Astrocyte (in vitro differentiated cells and primary cell): ENCODE measurements around the gene ACD. TPM values are rescaled to one million over a fixed set of nuclear protein-coding genes. Genes with fewer than 3 reads are reported as not detected.

Source experiments
- DNase-seq: peaks from one replicate; pipeline ENCODE4 v3.0.0-alpha.2; 2010; ENCODE audit warnings: low read depth
- FAIRE-seq: peaks from 2 replicates; lab custom pipeline; 2011; peaks lifted over from hg19 to GRCh38; lab: Jason Lieb, UNC
- H2AFZ ChIP-seq: 2 replicates; pipeline ENCODE4 v1.6.0; 2012; ENCODE audit warnings: low read depth, low read length, inconsistent platforms
- H3K27ac ChIP-seq: 2 replicates; pipeline ENCODE4 v1.5.1; 2011; ENCODE audit warnings: low read depth, low read length, inconsistent platforms
- H3K27me3 ChIP-seq: 2 replicates; pipeline ENCODE4 v1.6.0; 2011; ENCODE audit warnings: low read length, inconsistent platforms; ENCODE audit not compliant: insufficient read depth
- H3K36me3 ChIP-seq: 2 replicates; pipeline ENCODE4 v1.5.1; 2011; ENCODE audit warnings: low read length, inconsistent platforms; ENCODE audit not compliant: insufficient read depth
- H3K4me1 ChIP-seq: 2 replicates; pipeline ENCODE4 v1.5.1; 2011; ENCODE audit warnings: low read length, inconsistent platforms; ENCODE audit not compliant: insufficient read depth
- H3K4me2 ChIP-seq: 2 replicates; pipeline ENCODE4 v1.6.0; 2012; ENCODE audit warnings: low read length, inconsistent platforms
- H3K4me3 ChIP-seq: 2 replicates; pipeline ENCODE4 v1.5.1; 2011; ENCODE audit warnings: low read depth, mild to moderate bottlenecking, low read length, inconsistent platforms; ENCODE audit not compliant: insufficient read depth
- H3K79me2 ChIP-seq: 2 replicates; pipeline ENCODE4 v1.6.0; 2012; ENCODE audit warnings: mild to moderate bottlenecking, low read length, inconsistent platforms; ENCODE audit not compliant: insufficient read depth
- H3K9ac ChIP-seq: 2 replicates; pipeline ENCODE4 v1.6.0; 2012; ENCODE audit warnings: mild to moderate bottlenecking, low read length, inconsistent platforms
- H3K9me3 ChIP-seq: 2 replicates; pipeline ENCODE4 v1.5.1; 2012; ENCODE audit warnings: low read depth, mild to moderate bottlenecking, low read length, inconsistent platforms; ENCODE audit not compliant: insufficient read depth
- H4K20me1 ChIP-seq: 2 replicates; pipeline ENCODE4 v1.6.0; 2012; ENCODE audit warnings: low read length, inconsistent platforms; ENCODE audit not compliant: insufficient read depth
- H3K27ac Mint-ChIP-seq: one replicate; pipeline ENCODE4 v1.8.0; 2021; ENCODE audit warnings: mild to moderate bottlenecking, mixed read lengths; ENCODE audit not compliant: unreplicated experiment
- H3K27me3 Mint-ChIP-seq: one replicate; pipeline ENCODE4 v1.8.0; 2021; ENCODE audit warnings: low read depth, mixed read lengths; ENCODE audit not compliant: unreplicated experiment
- H3K36me3 Mint-ChIP-seq: one replicate; pipeline ENCODE4 v1.8.0; 2021; ENCODE audit warnings: low read depth, mixed read lengths; ENCODE audit not compliant: unreplicated experiment
- H3K4me1 Mint-ChIP-seq: one replicate; pipeline ENCODE4 v1.8.0; 2021; ENCODE audit warnings: low read depth, mixed read lengths; ENCODE audit not compliant: unreplicated experiment
- H3K4me3 Mint-ChIP-seq: one replicate; pipeline ENCODE4 v1.8.0; 2021; ENCODE audit warnings: mild to moderate bottlenecking, moderate library complexity, mixed read lengths; ENCODE audit not compliant: unreplicated experiment
- H3K9me3 Mint-ChIP-seq: one replicate; pipeline ENCODE4 v1.8.0; 2021; ENCODE audit warnings: mild to moderate bottlenecking, mixed read lengths; ENCODE audit not compliant: unreplicated experiment
- CTCF ChIP-seq: IDR thresholded peaks from 2 replicates; pipeline ENCODE4 v1.5.1; 2011; ENCODE audit warnings: low read depth, mild to moderate bottlenecking, inconsistent platforms, low read length, moderate library complexity; ENCODE audit not compliant: insufficient read depth
- EZH2 ChIP-seq: IDR thresholded peaks from 2 replicates; pipeline ENCODE4 v1.6.1; 2012; ENCODE audit warnings: mild to moderate bottlenecking, low read length, inconsistent platforms; ENCODE audit not compliant: insufficient read depth
- total RNA-seq: library from RNA; stranded (reverse); gene quantifications from 2 replicates; pipeline ENCODE4 v1.2.1, GENCODE V29; 2021

The ACD gene
- total RNA-seq, 1 donor from 2014 or later: 11.8 TPM

DNA sequence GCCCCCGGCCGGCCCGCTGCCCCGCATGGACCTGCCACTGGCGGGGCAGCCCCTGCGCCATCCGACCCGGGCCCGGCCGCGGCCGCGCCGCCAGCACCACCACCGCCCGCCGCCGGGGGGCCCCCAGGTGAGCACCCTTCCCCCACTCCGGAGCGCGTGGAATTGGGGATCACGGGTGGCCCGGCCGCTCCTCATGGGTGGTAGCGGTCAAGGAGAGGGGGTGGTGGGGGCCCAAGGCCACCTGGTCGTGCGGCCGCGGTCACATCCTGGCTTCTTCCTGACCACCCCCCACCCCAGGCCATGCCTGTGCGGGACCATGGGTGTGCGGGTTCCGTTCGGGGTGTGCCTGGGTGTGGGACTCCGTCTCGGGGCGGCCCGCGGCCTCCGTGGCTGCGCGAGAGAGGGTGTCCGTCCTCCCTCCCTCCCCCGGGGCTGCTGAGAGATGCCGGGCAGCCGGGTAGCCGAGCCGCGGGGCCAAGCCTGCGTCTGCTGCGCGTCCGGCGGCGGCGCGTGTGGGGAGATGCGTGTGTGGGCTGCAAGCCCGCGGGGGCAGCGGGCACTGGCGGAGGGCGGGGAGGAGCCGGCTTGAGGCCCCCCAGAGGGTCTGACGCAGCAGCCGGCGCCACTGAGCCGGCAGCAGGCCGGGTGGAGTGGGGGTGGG lies 6.8 kb downstream of the ACD start:
- H3K9me3 Mint-ChIP-seq: peaks cover 5% of the 10 kb centered on the region
- H3K4me1 ChIP-seq: peaks cover 7% of the 10 kb centered on the region
- peak overlapping the region; percentile 60 for H3K4me3 ChIP-seq
- H3K4me3 Mint-ChIP-seq: peak overlapping the region; percentile 89
- peak overlapping the region; percentile 27 for H3K9ac ChIP-seq
- no peak overlapping the region for H3K27ac Mint-ChIP-seq
- H4K20me1 ChIP-seq: peaks cover 23% of the 10 kb centered on the region
- H3K4me1 Mint-ChIP-seq: peaks cover 1% of the 10 kb centered on the region
- TF ChIP-seq EZH2 (peak; percentile 83), CTCF (no peak)
- H2AFZ ChIP-seq: peak overlapping the region; percentile 34
- no peak for DNase-seq
- H3K27me3 Mint-ChIP-seq: peaks cover 50% of the 10 kb centered on the region
- no peaks in the 10 kb centered on the region for H3K79me2 ChIP-seq
- no peaks in the 10 kb centered on the region for H3K36me3 ChIP-seq
- H3K27ac ChIP-seq: no peak overlapping the region
- no peak for FAIRE-seq
- H3K36me3 Mint-ChIP-seq: peaks cover 9% of the 10 kb centered on the region
- H3K9me3 ChIP-seq: no peaks in the 10 kb centered on the region
- H3K27me3 ChIP-seq: peaks cover 36% of the 10 kb centered on the region
- peak overlapping the region; percentile 91 for H3K4me2 ChIP-seq

- H3K9me3 Mint-ChIP-seq: peaks cover 5% of the 10 kb centered on the region
- no peak overlapping the region for H3K4me3 Mint-ChIP-seq
- Histone ChIP-seq H2AFZ (no peak overlapping the region), H3K36me3 (no peaks in the 10 kb centered on the region), H3K4me3 (peak overlapping the region; percentile 60), H3K9ac (peak overlapping the region; percentile 27), H3K4me2 (peak overlapping the region; percentile 91), H3K79me2 (no peaks in the 10 kb centered on the region), H3K27ac (no peak overlapping the region), H3K4me1 (peaks cover 7% of the 10 kb centered on the region), H3K9me3 (no peaks in the 10 kb centered on the region), H4K20me1 (peaks cover 23% of the 10 kb centered on the region), H3K27me3 (peaks cover 39% of the 10 kb centered on the region)
- FAIRE-seq (no peak), DNase-seq (no peak)
- H3K27me3 Mint-ChIP-seq: peaks cover 50% of the 10 kb centered on the region
- TF ChIP-seq CTCF (no peak), EZH2 (no peak)
- H3K36me3 Mint-ChIP-seq: peaks cover 9% of the 10 kb centered on the region
- no peak overlapping the region for H3K27ac Mint-ChIP-seq
- H3K4me1 Mint-ChIP-seq: peaks cover 1% of the 10 kb centered on the region
These were observed 7.4 kb downstream of the ACD start for GRCh38 chr16:67652578-67653127.

- Histone ChIP-seq H3K27ac (no peak overlapping the region), H3K4me2 (no peak overlapping the region), H3K9ac (no peak overlapping the region), H4K20me1 (peaks cover 23% of the 10 kb centered on the region), H3K79me2 (no peaks in the 10 kb centered on the region), H3K9me3 (no peaks in the 10 kb centered on the region), H3K27me3 (peaks cover 39% of the 10 kb centered on the region), H3K4me1 (peaks cover 7% of the 10 kb centered on the region), H3K36me3 (no peaks in the 10 kb centered on the region), H2AFZ (no peak overlapping the region), H3K4me3 (no peak overlapping the region)
- Mint-ChIP-seq H3K36me3 (peaks cover 9% of the 10 kb centered on the region), H3K27ac (no peak overlapping the region), H3K9me3 (peaks cover 5% of the 10 kb centered on the region), H3K4me1 (peaks cover 1% of the 10 kb centered on the region), H3K27me3 (peaks cover 54% of the 10 kb centered on the region), H3K4me3 (peak overlapping the region; percentile 72)
- FAIRE-seq (no peak), DNase-seq (no peak)
- no peak for TF ChIP-seq EZH2
- no peak for TF ChIP-seq CTCF
These were observed 8.2 kb downstream of the ACD start for GRCh38 chr16:67651847-67652246.
